ENCODE data around the gene THOC6. TPM values are rescaled to one million over a fixed set of nuclear protein-coding genes. Genes with fewer than 3 reads are reported as not detected.
A peak's percentile ranks its signal among the peaks of the same experiment; 100 is the strongest.

The THOC6 gene
- total RNA-seq, 1 donor from 2014 or later = 16.6 TPM

DNA sequence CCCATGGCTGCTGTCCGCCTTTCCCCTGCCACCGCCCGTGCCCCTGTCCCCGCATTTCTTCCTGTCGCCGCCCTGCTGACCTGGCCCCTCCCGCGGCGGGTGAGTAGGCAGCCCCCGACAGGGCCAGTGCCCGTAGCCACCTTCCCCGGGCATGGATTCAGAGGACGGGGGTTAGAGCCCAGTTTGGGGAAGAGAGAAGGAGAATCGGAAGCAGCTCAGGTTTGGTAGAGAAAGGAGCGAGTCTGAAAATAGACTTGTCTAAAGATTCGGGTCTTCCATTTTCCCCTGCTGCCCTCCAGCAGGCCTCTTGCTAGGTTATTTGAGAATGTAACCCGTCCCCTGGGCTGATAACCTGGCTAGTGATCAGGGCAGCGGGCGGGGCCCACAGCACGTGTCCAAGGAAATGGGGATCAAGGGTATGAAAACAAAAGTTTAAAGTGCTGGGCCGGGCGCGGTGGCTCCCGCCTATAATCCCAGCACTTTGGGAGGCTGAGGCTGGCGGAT lies 19.0 kb upstream of the THOC6 start:
- peaks cover 53% of the 10 kb centered on the region for H3K27me3 ChIP-seq
- H3K79me2 ChIP-seq (ENCODE audit: low read depth) = no peaks in the 10 kb centered on the region
- H3F3A ChIP-seq (ENCODE audit: low read depth) = peaks cover 42% of the 10 kb centered on the region
- TF ChIP-seq EZH2 (IDR thresholded peaks at IDR 0.05) (peak; percentile 67), EZH2phosphoT487 (IDR thresholded peaks at IDR 0.05) (no peak)
- TF ChIP-seq, protein P1, sequence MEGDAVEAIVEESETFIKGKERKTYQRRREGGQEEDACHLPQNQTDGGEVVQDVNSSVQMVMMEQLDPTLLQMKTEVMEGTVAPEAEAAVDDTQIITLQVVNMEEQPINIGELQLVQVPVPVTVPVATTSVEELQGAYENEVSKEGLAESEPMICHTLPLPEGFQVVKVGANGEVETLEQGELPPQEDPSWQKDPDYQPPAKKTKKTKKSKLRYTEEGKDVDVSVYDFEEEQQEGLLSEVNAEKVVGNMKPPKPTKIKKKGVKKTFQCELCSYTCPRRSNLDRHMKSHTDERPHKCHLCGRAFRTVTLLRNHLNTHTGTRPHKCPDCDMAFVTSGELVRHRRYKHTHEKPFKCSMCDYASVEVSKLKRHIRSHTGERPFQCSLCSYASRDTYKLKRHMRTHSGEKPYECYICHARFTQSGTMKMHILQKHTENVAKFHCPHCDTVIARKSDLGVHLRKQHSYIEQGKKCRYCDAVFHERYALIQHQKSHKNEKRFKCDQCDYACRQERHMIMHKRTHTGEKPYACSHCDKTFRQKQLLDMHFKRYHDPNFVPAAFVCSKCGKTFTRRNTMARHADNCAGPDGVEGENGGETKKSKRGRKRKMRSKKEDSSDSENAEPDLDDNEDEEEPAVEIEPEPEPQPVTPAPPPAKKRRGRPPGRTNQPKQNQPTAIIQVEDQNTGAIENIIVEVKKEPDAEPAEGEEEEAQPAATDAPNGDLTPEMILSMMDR (IDR thresholded peaks at IDR 0.05) = no peak
- H3K4me3 ChIP-seq = peak overlapping the region; percentile 20
- DNase-seq (ENCODE audit: low spot score) = peak; percentile 38
- Mint-ChIP-seq H3K36me3 (no peaks in the 10 kb centered on the region), H3K4me3 (peak overlapping the region; percentile 79), H3K9me3 (peaks cover 2% of the 10 kb centered on the region), H3K27me3 (ENCODE audit: insufficient read depth, low read depth) (peaks cover 38% of the 10 kb centered on the region), H3K4me1 (peaks cover 18% of the 10 kb centered on the region), H3K27ac (no peak overlapping the region)
- peak overlapping the region; percentile 80 for H3K4me2 ChIP-seq
- no peaks in the 10 kb centered on the region for H3K36me3 ChIP-seq
- no peak overlapping the region for H3K9ac ChIP-seq
- H4K20me1 ChIP-seq (ENCODE audit: low read depth) = peaks cover 11% of the 10 kb centered on the region
- no peak overlapping the region for H2AFZ ChIP-seq (replicated peaks)
- H3K27ac ChIP-seq = no peak overlapping the region
- H3K9me3 ChIP-seq (ENCODE audit: low read depth) = no peaks in the 10 kb centered on the region
- H3K4me1 ChIP-seq = peaks cover 24% of the 10 kb centered on the region

DNA sequence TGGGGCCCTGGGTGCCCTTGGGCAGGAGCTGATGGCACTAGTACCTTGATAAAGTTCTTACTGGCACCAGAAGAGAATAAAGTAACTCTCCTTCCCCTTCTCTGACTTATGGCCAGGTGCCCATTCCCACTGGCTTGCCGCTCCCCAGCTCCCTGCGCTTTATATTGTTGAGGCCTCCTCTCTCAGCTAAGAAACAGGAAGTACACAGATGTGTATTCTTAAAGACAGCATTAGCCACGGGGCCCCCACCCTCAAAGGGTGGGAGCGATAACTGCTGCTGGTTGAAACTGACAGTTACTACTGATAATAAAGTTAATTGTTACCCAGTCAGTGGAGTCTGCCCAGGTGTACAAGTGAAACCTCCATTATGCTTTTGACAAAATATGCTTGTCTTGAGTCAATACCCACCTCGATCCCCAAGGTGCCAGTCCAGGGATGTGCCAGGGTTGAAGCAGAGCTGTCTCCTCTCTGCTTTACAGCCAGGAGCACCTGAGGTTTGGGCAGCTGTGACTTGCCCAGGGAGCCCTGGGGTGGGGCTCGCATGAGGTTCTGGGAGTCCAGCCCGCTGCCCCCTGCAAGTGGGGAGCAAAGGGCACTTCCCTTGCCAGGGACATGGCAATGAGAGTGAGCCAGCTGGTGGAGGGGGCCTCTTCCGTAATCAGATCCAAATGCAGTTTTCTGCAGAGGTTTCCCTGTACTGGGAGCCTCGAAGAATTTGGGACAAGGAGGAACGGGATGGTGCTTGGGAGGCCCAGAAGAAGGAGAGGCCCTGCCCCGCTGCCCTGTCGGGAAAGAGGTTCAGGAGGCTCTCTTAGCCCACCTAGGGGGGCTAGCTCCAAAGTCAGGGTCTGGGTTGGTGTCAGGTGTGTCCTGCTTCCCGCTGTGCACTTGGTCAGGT lies 16.5 kb upstream of the THOC6 start:
- Mint-ChIP-seq H3K27me3 (ENCODE audit: insufficient read depth, low read depth) (peaks cover 38% of the 10 kb centered on the region), H3K4me3 (no peak overlapping the region), H3K36me3 (no peaks in the 10 kb centered on the region), H3K27ac (no peak overlapping the region), H3K4me1 (peaks cover 27% of the 10 kb centered on the region), H3K9me3 (peaks cover 2% of the 10 kb centered on the region)
- H3K27ac ChIP-seq = no peak overlapping the region
- peaks cover 11% of the 10 kb centered on the region for H4K20me1 ChIP-seq (ENCODE audit: low read depth)
- DNase-seq (ENCODE audit: low spot score) = no peak
- no peak overlapping the region for H2AFZ ChIP-seq (replicated peaks)
- H3K4me1 ChIP-seq = peaks cover 31% of the 10 kb centered on the region
- no peak overlapping the region for H3K4me3 ChIP-seq
- TF ChIP-seq, protein P1 (IDR thresholded peaks at IDR 0.05) = no peak
- TF ChIP-seq EZH2phosphoT487 (IDR thresholded peaks at IDR 0.05) (peak; percentile 28), EZH2 (IDR thresholded peaks at IDR 0.05) (peak; percentile 20)
- no peaks in the 10 kb centered on the region for H3K79me2 ChIP-seq (ENCODE audit: low read depth)
- H3K36me3 ChIP-seq = no peaks in the 10 kb centered on the region
- H3K4me2 ChIP-seq = peak overlapping the region; percentile 65
- peaks cover 49% of the 10 kb centered on the region for H3F3A ChIP-seq (ENCODE audit: low read depth)
- H3K27me3 ChIP-seq = peaks cover 67% of the 10 kb centered on the region
- H3K9me3 ChIP-seq (ENCODE audit: low read depth) = no peaks in the 10 kb centered on the region
- H3K9ac ChIP-seq = no peak overlapping the region

DNA sequence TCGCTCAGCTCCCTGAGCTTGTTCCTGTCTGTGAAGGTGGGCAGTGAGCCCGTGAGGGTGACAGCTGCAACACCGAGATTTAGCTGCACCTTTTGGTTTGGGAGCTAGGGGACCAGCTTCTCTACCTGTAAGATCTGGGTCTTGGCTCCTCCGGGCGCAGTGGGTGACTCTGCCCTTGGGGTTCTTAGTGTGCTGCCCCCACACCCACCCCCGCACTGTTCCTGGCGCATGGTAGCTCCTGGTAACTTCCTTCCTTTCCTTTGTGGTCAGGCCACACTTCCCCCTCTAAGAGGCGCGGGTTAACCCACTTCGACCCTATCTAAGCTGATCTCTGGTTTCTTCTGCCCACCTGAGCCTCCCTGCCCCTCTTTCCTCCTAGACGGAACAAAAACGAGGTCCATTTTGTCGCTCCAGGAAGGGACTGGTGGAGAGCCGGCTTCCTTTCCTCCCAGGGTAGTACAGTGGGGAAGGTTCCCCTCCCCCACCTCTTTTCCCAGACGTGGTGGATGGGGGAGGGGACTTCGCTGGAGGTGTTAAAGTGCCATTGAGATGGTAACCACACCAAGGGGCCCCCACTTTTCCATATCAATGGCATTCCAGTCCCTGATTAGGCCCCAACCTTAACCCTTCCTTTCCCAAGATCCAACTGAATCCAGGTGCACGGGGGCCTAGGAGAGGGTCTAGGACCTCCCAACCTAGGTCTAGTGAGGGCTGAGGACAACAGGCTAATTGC lies 15.7 kb upstream of the THOC6 start:
- no peak overlapping the region for H3K27ac Mint-ChIP-seq
- H3K4me1 Mint-ChIP-seq = peaks cover 30% of the 10 kb centered on the region
- peak overlapping the region; percentile 18 for H3K4me3 Mint-ChIP-seq
- H3K9me3 Mint-ChIP-seq = no peaks in the 10 kb centered on the region
- Histone ChIP-seq H3K4me3 (peak overlapping the region; percentile 29), H3K4me2 (peak overlapping the region; percentile 65), H3K27me3 (peaks cover 76% of the 10 kb centered on the region), H3K79me2 (ENCODE audit: low read depth) (no peaks in the 10 kb centered on the region), H3K36me3 (no peaks in the 10 kb centered on the region), H2AFZ (replicated peaks) (no peak overlapping the region), H4K20me1 (ENCODE audit: low read depth) (peaks cover 15% of the 10 kb centered on the region), H3K27ac (no peak overlapping the region), H3F3A (ENCODE audit: low read depth) (peaks cover 49% of the 10 kb centered on the region), H3K4me1 (peaks cover 38% of the 10 kb centered on the region), H3K9me3 (ENCODE audit: low read depth) (no peaks in the 10 kb centered on the region), H3K9ac (no peak overlapping the region)
- peak; percentile 59 for DNase-seq (ENCODE audit: low spot score)
- H3K27me3 Mint-ChIP-seq (ENCODE audit: insufficient read depth, low read depth) = peaks cover 35% of the 10 kb centered on the region
- no peaks in the 10 kb centered on the region for H3K36me3 Mint-ChIP-seq
- TF ChIP-seq EZH2 (IDR thresholded peaks at IDR 0.05) (peak; percentile 9), EZH2phosphoT487 (IDR thresholded peaks at IDR 0.05) (no peak)
- TF ChIP-seq, protein P1 (IDR thresholded peaks at IDR 0.05) = no peak

Measured in neural progenitor cell (in vitro differentiated cells).